HG03196 (cell line): ENCODE data around the gene ARMC3.
A peak's percentile ranks its signal among the peaks of the same experiment; 100 is the strongest.

Experiments used
- ATAC-seq: cut with Tn5 transposase; IDR thresholded peaks from one replicate; pipeline ENCODE4 v1.9.1; 2021; ENCODE audit not compliant: unreplicated experiment

ARMC3 gene

DNA sequence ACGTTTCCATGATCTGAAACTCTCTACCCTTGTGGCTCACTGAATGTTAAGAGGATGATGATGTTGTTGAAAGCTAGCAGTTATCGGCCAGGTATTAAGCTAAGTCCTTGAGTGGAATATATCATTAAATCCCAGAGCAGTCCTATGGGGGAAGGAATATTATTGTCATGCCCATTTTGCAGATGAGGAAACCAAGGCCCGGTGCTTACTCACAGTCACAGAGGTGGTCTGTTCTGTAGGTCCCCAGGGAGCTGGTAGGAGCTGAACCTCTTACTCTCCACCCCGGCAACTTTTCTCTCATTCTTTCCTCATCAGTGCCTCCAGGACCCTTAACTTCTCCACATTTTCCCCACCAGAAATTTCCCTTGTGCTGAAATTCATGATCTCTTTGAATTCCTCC lies 62.6 kb downstream of the ARMC3 start:
- no peak for ATAC-seq

DNA sequence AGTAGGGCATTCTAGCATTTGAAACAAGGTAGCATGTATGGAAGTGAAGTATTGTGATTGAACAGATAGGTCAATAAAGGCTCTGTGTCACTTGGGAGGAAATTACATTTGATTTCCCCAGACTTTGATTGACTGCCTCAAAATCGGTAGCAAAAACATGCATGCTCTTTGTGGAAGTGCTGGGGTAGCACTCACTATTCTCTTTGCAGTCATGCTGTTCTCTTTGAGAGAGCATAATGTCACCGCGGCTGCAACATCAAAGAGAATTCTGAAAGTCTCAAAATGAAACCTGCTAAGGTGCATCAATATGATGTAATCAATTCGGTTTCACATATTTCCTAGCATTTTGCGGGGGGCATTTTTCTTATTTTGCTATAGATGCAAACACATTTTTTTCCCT lies 64.2 kb downstream of the ARMC3 start:
- no peak for ATAC-seq

DNA sequence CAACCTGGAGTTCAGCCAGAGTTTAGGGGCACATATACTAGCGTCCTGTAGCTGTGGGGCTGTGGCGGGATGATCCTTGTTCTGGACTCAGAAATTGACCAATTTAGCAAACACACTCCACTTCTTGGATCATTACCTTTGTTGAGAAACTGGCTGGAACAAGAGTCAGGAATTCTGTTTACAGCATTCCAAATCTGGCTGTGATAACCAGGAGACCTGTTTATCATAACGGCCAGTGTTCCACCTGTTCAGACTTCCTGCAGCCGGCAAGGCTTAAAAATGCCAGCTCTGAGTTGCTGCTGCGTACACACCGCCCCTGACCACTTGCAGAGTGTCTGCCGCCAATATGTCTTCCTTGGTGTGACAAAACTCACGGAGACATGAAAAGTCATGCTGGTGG lies 64.8 kb downstream of the ARMC3 start:
- no peak for ATAC-seq

DNA sequence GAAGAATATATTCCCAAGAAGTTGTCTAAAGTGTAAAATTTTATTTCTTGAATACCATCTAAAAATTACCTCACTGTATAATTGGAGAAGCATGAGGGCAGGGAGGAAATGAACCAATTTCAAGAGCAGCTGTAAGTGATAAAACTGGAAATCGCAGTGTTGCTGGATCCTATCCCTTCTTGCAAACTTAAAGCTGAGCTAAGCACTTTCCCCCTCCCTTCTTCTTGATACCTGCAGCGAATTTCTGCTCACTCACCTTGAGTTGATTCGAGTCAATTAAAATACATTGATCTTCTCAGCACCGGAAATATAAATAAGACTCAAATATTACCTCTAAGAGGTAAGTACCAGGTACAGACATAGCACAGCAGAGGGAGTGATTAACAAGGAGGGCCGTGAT lies 65.5 kb downstream of the ARMC3 start:
- ATAC-seq: no peak

DNA sequence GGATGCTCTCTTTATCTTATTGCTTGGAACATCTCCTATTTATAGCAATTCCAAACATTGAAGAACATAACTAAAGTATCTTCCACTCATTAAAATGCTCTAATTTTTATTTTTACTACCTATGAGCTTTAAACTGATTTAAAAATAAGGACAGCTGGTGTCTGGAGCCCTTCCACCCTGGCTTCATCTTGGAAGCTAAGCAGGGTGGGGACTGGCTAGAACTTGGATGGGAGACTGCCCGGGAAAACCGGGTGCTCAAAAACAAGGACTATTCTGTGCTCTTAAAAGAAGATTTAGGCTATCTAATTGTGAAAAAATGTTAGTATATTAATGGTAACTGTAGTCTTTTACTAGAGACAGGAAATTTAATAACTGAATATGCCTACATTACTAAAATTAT lies 69.2 kb downstream of the ARMC3 start:
- ATAC-seq: no peak

DNA sequence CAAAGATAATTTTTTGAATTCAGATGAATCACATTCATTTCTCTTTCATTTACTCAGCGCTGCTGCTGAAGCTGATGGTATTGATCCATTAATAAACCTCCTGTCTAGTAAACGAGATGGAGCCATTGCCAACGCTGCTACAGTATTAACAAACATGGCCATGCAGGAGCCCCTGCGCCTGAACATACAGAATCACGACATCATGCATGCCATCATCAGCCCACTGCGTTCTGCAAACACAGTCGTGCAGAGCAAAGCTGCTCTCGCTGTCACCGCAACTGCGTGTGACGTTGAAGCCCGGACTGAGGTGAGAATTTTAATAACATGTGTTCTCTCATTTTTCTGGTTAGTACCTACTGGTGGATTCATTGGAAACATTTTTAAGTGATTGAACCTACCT lies 70.2 kb downstream of the ARMC3 start:
- ATAC-seq: no peak

DNA sequence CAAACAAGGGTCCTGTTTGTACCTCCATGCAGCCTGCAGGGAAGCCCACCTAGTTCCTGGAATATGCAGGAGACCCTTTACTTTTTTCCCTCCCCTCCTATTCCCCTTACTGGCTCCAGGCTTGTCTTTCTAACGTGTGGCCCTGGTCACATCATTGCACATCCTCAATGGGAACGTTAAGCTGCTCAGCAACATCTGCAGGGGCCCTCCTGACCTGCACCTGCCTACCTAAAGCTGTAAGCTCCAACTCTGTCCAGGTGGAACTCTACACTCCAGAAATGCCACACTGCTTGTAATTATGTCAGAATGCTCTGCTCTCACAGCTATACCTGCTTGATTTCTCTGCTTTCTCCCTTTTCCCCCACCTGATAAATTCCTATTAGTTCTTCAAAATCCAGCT lies 72.1 kb downstream of the ARMC3 start:
- ATAC-seq: no peak

DNA sequence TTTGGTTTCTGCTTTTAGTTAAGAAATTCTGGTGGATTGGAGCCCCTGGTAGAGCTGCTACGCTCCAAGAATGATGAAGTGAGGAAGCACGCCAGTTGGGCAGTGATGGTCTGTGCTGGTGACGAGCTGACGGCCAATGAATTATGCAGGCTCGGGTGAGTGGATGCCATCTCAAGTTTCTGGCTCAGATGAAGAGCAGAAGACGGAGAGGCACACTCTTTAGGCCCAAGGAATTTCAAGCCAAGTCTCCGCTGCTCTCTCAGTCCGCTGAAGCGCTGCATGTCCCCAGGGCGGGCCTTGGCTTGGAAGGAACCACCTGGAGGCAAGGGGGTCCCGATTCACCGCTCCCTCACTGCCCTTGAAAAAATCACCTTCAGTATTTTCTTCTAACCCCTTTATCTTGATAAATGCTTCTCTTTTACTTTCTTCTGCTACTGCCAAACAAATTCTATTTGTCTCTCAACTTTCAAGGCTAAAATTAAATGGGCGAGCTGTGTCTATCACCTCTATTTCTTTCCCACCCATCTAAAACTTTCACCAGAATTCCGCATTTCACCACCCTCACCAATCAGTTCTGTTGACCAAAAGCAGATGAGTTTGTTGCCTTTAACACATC lies 74.2 kb downstream of the ARMC3 start:
- ATAC-seq: no peak

DNA sequence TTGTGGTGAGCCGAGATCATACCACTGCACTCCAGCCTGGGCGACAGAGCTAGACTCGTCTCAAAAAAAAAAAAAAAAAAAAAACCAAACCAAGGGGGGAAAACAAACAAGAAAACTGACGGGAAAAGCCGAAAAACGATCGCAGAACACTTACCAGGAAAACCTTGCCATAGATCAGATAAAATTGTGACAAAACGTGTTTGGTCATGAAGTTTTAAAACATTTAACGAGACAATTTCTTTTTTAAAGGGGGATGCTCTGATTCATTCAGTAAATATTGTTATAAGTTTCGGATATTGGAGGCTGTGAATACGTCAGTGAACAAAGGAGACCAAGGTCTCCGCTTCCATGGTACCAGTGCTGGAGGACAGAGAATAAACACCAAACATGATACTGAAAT lies 77.3 kb downstream of the ARMC3 start:
- no peak for ATAC-seq

DNA sequence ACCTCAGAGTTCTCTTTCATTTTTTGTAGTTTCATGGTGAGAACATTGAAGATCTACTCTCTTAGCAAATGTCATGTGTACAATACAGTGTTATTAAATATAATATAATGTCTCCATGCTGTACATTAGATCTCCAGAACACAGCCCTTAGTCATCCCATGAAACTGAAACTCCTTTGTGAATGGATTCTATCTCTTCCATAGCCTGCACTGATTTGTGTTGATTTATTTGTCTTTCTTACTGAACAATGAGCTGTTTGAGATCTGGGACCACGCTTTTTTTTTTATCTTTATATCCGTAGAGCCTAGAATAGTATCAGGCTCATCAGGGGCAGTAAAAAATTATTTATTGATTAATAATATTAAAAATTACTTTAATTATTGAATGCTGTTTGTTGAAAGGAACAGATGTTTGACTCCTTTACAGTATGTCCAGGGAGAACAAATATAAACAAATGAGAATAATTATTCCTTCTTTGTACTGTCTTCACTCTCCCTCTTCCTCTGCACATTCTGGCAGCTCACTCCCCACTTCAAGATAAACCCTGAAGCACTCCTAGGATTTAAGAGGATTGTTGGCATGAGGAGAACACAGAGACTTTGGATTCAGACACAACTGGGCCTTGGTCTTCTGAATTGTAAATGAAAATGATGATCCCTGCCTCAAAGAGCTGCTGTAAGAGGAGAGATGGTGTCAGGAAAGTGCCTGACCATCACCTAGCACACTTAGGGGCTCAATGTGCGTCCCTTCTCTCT lies 85.9 kb downstream of the ARMC3 start:
- no peak for ATAC-seq

DNA sequence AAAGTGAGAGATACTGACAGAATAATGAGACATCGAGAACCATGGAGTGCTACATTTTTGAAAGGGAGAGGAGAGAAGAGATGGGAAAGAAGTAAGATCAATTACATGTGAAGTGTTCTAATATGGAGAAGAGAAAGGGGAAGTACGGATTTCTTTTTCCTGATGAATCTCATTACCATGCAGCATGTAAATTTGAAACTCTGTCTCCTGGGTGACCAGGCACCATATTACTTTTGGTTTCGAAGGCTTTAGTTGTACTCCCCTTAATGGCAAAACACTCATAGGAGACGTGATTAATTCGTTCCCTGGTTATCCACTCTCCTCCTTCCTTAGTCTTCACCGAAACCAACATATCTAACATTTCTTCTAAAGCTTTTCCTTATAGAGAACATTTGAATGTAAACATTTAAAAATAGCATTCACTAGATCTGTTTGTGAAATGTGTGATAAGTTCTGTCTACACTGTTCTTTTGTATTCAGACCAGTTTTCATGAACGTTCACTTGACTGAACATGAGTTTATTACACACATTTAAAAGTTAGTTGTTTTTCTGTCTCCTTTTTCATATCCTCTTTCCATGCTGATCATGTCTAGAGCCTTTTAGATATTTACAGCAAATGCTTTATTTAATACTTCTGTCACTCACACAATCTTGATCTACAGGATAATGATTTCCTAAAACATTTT lies 87.3 kb downstream of the ARMC3 start:
- ATAC-seq: peak; percentile 84

DNA sequence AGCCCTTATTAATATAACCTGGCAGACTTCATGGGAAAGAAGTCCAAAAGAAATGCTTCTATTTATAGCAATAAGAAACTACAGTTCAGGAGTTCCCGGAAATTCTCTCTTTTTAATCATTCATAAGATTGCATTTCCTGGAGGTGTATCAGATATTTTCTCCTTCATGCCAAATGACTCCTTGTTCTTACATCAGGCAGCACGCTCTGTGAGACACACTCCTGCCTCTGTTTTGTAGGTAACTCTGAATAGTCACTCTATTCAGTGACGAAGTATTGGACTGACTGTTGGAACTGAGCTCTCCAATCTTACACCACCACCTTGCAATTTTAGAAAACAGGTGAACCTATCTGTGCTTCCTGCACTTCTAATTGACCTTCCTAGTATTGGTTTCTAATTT lies 88.8 kb downstream of the ARMC3 start:
- ATAC-seq: no peak

DNA sequence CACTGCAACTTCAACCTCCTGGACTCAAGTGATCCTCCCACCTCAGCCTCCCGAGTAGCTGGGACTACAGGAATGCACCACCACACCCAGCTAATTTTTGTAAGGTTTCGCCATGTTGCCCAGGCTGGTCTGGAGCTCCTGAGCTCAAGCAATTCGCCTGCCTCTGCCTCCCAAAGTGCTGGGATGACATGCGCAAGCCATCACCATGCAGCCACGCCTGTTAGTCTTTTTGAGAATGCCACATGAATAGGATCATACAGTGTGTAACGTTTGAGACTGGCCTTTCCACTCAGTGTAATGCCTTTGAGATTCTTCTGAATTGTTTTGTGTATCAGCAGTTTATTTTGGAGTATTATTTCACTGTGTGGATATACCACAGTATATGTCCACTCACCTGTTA lies 91.8 kb downstream of the ARMC3 start:
- ATAC-seq: no peak

DNA sequence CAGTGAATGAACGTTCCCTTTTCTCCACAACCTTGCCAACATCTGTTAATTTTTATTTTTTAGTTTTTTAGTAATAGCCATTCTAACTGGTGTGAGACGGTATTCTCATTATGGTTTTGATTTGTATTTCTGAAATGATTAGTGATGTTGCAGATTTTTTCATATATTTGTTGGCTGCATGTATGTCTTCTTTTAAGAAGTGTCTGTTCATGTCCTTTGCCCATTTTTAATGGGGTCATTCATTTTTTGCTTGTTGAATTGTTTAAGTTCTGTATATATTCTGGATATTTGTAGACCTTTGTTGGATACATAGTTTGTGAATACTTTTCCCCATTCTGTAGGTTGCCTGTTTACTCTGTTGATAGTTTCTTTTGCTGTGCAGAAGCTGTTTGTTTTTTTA lies 93.6 kb downstream of the ARMC3 start:
- ATAC-seq: no peak

DNA sequence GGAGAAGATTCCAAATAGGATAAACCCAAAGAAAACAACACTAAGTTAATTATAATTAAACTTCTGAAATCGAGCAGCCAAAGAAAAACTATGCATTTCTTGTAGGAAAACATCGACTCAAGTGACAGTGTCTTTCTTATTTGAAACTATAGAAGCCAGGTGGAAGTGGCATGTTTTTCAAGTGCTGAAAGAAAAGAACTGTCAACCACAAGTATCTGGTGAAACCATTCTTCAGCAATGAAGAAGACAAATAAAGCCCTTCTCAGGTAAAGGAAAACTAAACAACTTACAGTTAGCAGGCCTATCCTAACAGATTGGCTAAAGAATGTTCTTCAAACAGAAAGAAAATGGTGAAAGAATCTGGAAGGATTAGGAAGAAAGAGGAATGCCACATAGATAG lies 96.1 kb downstream of the ARMC3 start:
- no peak for ATAC-seq

DNA sequence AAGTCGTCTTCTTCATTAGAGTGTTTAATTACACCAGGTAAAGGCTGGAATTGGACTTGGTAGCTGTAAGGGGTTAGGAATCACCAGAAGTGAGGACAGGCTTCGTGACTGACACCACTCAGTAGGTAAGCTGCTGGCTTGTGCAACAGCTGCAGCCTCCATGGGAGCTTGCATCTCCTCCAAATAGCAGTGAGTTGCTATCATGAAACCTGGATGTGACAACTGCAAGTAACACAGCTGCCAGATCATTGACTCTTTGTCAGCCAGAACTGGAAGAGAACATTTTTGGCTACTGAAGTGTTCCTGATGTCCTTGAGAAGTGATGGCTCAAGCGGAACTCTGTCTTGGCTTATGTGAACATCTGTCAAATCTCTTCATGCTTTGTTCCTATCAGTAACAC lies 103.5 kb downstream of the ARMC3 start:
- ATAC-seq: no peak

DNA sequence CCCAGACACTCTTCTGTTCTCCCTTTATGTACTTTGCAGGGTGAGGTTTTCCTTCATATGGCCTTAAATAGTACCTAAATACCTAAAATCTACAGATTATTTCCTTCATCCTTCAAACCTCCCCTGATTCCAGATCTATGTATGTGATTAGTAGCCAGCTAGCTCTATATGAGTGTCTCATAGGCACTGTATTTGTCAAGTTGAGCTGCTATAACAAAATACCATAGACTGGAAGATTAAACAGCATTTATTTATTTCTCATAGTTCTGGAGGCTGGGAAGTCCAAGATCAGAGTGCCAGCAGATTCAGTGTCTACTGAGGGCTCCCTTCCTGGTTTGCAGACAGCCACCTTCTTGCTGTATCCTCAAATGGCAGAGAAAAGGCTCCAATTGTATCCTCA lies 106.9 kb downstream of the ARMC3 start:
- no peak for ATAC-seq

DNA sequence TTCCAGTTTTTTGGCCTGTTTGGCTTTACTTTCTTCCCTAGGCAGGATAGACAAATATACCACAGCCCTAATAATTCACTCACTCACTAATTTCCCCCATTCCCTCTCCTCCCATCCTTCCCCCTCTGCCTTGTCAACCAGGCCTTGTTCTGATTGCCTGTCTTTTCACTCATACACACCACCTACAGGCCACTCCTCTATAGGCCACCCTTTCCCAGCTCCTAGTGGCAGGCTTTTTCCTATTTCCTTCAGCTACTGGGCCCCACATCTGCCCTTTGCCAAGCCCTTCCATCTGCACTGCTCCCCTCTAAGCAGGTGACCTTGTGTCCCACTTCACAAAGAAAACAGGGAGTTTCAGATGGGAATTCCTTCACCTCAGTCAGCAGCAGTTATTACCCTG lies 107.7 kb downstream of the ARMC3 start:
- ATAC-seq: no peak

DNA sequence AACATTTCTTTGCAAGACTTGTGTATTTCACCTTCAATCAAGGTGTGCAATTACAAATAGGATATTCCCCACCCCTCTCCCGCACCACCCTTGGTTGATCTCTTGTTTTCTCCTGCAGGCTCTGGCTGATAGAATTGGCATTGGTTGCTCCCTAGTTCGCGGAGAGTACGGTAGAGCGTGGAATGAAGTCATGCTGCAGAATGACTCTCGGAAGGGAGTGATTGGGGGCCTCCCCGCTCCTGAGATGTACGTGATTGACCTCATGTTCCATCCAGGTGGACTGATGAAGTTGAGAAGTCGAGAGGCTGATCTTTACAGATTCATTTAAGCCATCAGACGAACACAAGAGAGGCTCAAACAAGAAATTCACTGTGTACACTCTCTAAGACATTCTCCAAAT lies 109.3 kb downstream of the ARMC3 start:
- no peak for ATAC-seq

DNA sequence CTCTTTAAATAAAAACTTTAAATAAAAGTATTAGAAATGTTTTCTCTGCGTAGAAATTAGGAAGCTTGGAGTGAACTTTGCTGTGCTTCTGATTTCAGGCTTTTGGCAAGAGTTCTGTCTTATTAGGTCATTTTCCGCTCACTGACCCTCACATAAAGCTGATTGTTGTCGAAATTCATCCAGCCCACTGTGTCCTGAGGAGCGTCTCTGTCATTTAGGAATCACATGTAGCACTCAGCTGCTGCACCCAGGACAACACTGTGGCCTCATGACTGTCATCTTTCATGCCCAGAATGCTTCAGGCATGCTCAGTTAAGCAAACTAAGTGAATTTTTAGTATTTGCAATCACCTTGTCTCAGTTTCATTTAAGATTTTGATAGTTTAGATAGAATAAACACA lies 109.7 kb downstream of the ARMC3 start:
- ATAC-seq: no peak

DNA sequence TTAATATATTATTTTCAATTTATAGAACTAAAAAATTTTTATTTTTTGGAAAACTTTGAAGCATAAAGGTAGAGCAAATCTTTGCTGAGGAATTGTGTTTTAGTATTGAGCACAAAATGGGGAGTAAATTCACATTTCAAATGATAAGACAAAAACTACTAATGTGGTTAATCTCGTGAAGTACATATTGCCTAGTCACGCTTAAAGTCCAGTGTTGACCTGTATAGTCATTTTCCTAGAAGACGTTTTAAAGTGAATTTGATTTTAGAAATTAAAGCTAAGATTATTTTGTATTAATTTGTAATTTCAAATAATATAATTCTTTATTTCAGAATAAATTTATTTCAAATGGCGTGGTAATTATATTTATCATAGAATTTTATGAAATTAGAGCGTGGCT lies 110.3 kb downstream of the ARMC3 start:
- ATAC-seq: no peak

DNA sequence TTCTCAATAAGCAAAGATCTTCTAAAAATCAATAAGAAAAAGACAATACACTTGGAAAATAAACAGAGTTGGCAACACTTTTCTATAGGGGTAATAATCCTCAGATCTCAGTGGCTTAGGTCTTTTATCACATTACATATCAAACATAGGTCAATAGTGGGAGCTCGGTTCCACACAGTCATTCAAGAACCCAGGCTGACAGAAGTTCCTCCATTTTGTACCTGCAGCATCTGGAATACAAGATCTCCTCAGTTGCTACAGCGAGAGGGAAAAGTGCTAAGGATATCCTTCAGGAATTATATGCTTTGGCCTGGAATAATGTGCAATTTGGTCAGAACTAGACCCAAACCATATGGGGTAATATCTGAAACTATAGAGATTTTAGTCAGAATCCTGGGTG lies 112.1 kb downstream of the ARMC3 start:
- no peak for ATAC-seq

DNA sequence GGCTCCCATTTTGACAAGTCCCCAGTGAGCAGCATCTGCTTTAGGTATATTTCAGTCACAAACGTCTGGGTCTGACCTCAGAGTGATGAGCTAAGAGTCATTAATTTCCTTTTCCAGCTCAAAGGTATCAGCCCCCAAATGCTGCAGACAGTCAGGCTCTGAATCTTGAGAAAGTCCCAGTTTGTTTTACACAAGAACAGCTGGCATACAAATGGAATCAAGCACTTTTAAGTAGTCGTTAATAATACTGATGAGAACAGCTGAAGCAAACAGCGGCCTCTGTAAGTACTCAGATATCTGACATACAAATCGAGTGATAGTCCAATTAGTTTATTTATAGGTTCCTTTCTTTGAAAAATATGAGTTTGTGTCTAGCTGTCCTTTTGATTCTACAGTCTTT lies 118.2 kb downstream of the ARMC3 start:
- no peak for ATAC-seq
